ENCODE measurements around the gene STMN3. TPM values are rescaled to one million over a fixed set of nuclear protein-coding genes. Genes with fewer than 3 reads are reported as not detected.
A peak's percentile ranks its signal among the peaks of the same experiment; 100 is the strongest.

STMN3 gene
- total and polyA plus RNA-seq, 10 of the 15 experiments (the other 5 are each of a cell fraction or from before 2014, with no cell fraction given) = 0.09 to 3.6 (median 1.4) TPM; not detected in 1

DNA sequence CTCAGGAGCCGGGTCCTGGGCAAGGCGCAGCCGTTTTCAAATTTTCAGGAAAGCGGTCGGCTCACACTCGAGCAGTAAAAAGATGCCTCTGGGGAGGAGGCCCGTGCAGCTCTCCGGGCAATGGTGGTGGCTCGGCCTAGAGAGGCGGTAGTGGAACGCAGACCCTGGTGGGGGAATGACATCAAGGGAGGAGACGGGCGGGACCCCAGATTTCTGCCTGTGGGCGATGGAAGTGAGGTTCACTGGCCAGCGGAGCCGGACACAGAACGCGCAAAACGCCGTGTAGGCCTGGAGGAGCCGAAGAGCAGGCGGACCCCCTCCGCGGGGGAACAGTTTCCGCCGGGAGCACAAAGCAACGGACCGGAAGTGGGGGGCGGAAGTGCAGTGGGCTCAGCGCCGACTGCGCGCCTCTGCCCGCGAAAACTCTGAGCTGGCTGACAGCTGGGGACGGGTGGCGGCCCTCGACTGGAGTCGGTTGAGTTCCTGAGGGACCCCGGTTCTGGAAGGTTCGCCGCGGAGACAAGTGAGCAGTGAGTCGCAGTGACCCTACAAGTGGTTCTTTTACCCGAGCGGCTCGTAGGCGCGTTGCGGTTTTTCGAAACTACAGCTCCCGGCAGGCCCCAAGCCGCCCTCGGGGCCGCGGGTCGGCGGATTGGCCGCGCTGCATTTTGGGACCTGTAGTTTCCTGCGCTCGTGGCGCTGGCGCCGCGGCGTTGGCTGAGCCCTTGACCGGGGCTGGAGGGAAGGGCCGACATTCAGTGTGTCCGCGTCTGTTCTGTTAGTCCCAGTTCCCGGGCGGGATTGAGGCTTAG lies 4.9 kb upstream of the STMN3 start, which contains the start of gene RTEL1 (continued):
- peak; percentile 94 for TF ChIP-seq NR2C1 (IDR thresholded peaks at IDR 0.05)
- peak; percentile 73 for TF ChIP-seq SP1 (IDR thresholded peaks at IDR 0.05; ENCODE audit: low read depth, low read length)
- TF ChIP-seq YY1 (IDR thresholded peaks at IDR 0.05; ENCODE audit: low read depth, low read length) = peak; percentile 88
- peak; percentile 89 for TF ChIP-seq SREBF1 (IDR thresholded peaks at IDR 0.05; ENCODE audit: low read length)
- TF ChIP-seq YBX1 (IDR thresholded peaks at IDR 0.05) = no peak
- TF ChIP-seq ZNF384 (IDR thresholded peaks at IDR 0.05; ENCODE audit: borderline replicate concordance, low read depth, low read length) = no peak
- no peak for TF ChIP-seq RFX5 (IDR thresholded peaks at IDR 0.05; ENCODE audit: low read depth, low read length)
- TF ChIP-seq, protein P1, sequence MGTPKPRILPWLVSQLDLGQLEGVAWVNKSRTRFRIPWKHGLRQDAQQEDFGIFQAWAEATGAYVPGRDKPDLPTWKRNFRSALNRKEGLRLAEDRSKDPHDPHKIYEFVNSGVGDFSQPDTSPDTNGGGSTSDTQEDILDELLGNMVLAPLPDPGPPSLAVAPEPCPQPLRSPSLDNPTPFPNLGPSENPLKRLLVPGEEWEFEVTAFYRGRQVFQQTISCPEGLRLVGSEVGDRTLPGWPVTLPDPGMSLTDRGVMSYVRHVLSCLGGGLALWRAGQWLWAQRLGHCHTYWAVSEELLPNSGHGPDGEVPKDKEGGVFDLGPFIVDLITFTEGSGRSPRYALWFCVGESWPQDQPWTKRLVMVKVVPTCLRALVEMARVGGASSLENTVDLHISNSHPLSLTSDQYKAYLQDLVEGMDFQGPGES (IDR thresholded peaks at IDR 0.05) = no peak
- peak; percentile 36; the same call in 1 of the 2 replicates for TF ChIP-seq BACH1 (IDR thresholded peaks at IDR 0.05; ENCODE audit: borderline replicate concordance)
- no peak for TF ChIP-seq BCL11A (IDR thresholded peaks at IDR 0.05; ENCODE audit: low read depth, low read length)
- peak; percentile 91 for TF ChIP-seq SIX5 (IDR thresholded peaks at IDR 0.05; ENCODE audit: low read depth, low read length, severe bottlenecking)
- no peak for TF ChIP-seq ASH2L (IDR thresholded peaks at IDR 0.05; ENCODE audit: borderline replicate concordance, low read depth)
- TF ChIP-seq EGR1 (IDR thresholded peaks at IDR 0.05; ENCODE audit: borderline replicate concordance in 1 of 2, low read depth in 2 of 2, low read length in 2 of 2) = peak; percentile 60 to 61; a peak in 2 of 3 replicates
- no peak for TF ChIP-seq CBX3 (IDR thresholded peaks at IDR 0.05; ENCODE audit: borderline replicate concordance, low read depth)
- peak; percentile 69 for TF ChIP-seq SREBF2 (IDR thresholded peaks at IDR 0.05; ENCODE audit: low read length)
- peak; percentile 91 for TF ChIP-seq STAT1 (conservative IDR thresholded peaks at IDR 0.05)
- TF ChIP-seq NFIC (IDR thresholded peaks at IDR 0.05; ENCODE audit: low read depth, low read length) = no peak
- 0 out of 2 replicates have a peak, but pooled peaks have one; percentile 50 for TF ChIP-seq TBL1XR1 (IDR thresholded peaks at IDR 0.05; ENCODE audit: low read depth, low read length)
- TF ChIP-seq JUND (IDR thresholded peaks at IDR 0.05; ENCODE audit: low read depth, low read length) = no peak
- TF ChIP-seq ZBED1 (IDR thresholded peaks at IDR 0.05; ENCODE audit: borderline replicate concordance) = no peak
- TF ChIP-seq NFYA (IDR thresholded peaks at IDR 0.05; ENCODE audit: borderline replicate concordance, low read depth, low read length) = no peak
- TF ChIP-seq POU2F2 (IDR thresholded peaks at IDR 0.05; ENCODE audit: borderline replicate concordance, low read depth, low read length) = peak; percentile 79; the same call in 1 of the 3 replicates
- TF ChIP-seq FOS (IDR thresholded peaks at IDR 0.05; ENCODE audit: borderline replicate concordance, extremely low read depth, insufficient read length) = no peak
- TF ChIP-seq, protein P2, sequence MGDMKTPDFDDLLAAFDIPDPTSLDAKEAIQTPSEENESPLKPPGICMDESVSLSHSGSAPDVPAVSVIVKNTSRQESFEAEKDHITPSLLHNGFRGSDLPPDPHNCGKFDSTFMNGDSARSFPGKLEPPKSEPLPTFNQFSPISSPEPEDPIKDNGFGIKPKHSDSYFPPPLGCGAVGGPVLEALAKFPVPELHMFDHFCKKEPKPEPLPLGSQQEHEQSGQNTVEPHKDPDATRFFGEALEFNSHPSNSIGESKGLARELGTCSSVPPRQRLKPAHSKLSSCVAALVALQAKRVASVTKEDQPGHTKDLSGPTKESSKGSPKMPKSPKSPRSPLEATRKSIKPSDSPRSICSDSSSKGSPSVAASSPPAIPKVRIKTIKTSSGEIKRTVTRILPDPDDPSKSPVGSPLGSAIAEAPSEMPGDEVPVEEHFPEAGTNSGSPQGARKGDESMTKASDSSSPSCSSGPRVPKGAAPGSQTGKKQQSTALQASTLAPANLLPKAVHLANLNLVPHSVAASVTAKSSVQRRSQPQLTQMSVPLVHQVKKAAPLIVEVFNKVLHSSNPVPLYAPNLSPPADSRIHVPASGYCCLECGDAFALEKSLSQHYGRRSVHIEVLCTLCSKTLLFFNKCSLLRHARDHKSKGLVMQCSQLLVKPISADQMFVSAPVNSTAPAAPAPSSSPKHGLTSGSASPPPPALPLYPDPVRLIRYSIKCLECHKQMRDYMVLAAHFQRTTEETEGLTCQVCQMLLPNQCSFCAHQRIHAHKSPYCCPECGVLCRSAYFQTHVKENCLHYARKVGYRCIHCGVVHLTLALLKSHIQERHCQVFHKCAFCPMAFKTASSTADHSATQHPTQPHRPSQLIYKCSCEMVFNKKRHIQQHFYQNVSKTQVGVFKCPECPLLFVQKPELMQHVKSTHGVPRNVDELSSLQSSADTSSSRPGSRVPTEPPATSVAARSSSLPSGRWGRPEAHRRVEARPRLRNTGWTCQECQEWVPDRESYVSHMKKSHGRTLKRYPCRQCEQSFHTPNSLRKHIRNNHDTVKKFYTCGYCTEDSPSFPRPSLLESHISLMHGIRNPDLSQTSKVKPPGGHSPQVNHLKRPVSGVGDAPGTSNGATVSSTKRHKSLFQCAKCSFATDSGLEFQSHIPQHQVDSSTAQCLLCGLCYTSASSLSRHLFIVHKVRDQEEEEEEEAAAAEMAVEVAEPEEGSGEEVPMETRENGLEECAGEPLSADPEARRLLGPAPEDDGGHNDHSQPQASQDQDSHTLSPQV (IDR thresholded peaks at IDR 0.05) = no peak
- TF ChIP-seq SIN3A (IDR thresholded peaks at IDR 0.05; ENCODE audit: low read depth, low read length) = peak; percentile 66
- TF ChIP-seq POLR2AphosphoS2 (IDR thresholded peaks at IDR 0.05; ENCODE audit: low read depth, low read length) = peak; percentile 62; the same call in 1 of the 2 replicates
- no peak for TF ChIP-seq JUNB (IDR thresholded peaks at IDR 0.05)
- TF ChIP-seq MYC (IDR thresholded peaks at IDR 0.05; ENCODE audit: insufficient read depth, insufficient read length, insufficient replicate concordance, low read length, severe bottlenecking) = no peak
